ENCODE data around the gene FSTL5. TPM values are rescaled to one million over a fixed set of nuclear protein-coding genes. Genes with fewer than 3 reads are reported as not detected.

FSTL5 gene
- total RNA-seq, 1 donor from 2014 or later = not detected

DNA sequence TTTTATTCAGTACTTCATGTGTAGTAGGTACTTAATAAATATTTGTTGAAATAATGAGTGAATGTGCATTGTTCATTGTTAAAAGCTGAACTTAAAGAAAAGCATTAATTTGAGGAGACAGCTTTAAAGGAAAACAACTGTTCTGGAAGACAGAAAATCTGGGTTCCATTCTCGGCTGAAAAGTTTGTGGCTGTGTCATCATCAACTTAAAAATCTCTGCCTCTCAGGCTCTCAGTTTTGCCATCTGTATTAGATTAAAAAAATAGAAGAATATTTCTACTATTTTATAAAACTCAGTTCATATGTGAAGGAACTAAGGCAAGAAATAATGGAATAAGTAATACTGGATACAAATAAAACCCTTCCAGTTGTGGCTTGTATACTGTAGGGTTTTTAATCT lies 62.5 kb downstream of the FSTL5 start:
- TF ChIP-seq CTCF (IDR thresholded peaks at IDR 0.05; ENCODE audit: insufficient read depth, low read length, severe bottlenecking) = no peak

DNA sequence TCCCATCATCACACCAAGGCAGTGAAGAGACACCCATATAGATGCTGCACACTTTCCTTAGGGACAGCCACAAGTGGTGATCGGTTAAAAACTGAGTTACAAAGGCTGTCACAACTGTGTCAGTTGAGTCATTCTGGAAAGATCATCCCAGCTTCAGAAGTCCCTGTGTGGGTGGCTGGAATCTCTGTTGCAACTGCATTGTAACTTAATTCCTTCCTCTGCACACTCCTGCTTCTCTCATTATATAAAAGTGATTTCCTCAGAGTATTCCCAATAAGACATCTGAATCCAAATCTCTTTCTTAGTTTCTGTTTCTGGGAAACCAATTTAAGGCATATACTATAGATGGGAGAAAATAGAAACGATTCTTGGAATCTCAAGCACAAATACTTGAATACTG lies 88.1 kb downstream of the FSTL5 start:
- no peaks in the 10 kb centered on the region for H3K36me3 ChIP-seq (ENCODE audit: control insufficient read depth, insufficient read depth, low read length)
- no peak for TF ChIP-seq CTCF (IDR thresholded peaks at IDR 0.05; ENCODE audit: insufficient read depth, low read length, severe bottlenecking)
- H3K4me3 ChIP-seq (ENCODE audit: low read depth, low read length) = no peak overlapping the region
- H3K27me3 ChIP-seq (ENCODE audit: control insufficient read depth, insufficient read depth, low read length) = no peaks in the 10 kb centered on the region
- DNase-seq (ENCODE audit: low read depth) (no peak), FAIRE-seq (no peak)

More for the DNA sequence above, 62.5 kb downstream of the FSTL5 start:
- H3K27me3 ChIP-seq (ENCODE audit: control insufficient read depth, insufficient read depth, low read length) = no peaks in the 10 kb centered on the region
- no peaks in the 10 kb centered on the region for H3K36me3 ChIP-seq (ENCODE audit: control insufficient read depth, insufficient read depth, low read length)
- H3K4me3 ChIP-seq (ENCODE audit: low read depth, low read length) = no peak overlapping the region
- FAIRE-seq = no peak
- DNase-seq (ENCODE audit: low read depth) = no peak

GRCh38 chr4:162061214-162061613 lies 102.6 kb downstream of the FSTL5 start:
- FAIRE-seq (no peak), DNase-seq (ENCODE audit: low read depth) (no peak)
- TF ChIP-seq CTCF (IDR thresholded peaks at IDR 0.05; ENCODE audit: insufficient read depth, low read length, severe bottlenecking) = no peak
- H3K36me3 ChIP-seq (ENCODE audit: control insufficient read depth, insufficient read depth, low read length) = no peaks in the 10 kb centered on the region
- H3K4me3 ChIP-seq (ENCODE audit: low read depth, low read length) = no peak overlapping the region
- no peaks in the 10 kb centered on the region for H3K27me3 ChIP-seq (ENCODE audit: control insufficient read depth, insufficient read depth, low read length)

- Histone ChIP-seq H3K36me3 (ENCODE audit: control insufficient read depth, insufficient read depth, low read length) (no peaks in the 10 kb centered on the region), H3K27me3 (ENCODE audit: control insufficient read depth, insufficient read depth, low read length) (no peaks in the 10 kb centered on the region), H3K4me3 (ENCODE audit: low read depth, low read length) (no peak overlapping the region)
- no peak for TF ChIP-seq CTCF (IDR thresholded peaks at IDR 0.05; ENCODE audit: insufficient read depth, low read length, severe bottlenecking)
- FAIRE-seq (no peak), DNase-seq (ENCODE audit: low read depth) (no peak)
Observed at GRCh38 chr4:162059656-162060055, 104.1 kb downstream of the FSTL5 start.

DNA sequence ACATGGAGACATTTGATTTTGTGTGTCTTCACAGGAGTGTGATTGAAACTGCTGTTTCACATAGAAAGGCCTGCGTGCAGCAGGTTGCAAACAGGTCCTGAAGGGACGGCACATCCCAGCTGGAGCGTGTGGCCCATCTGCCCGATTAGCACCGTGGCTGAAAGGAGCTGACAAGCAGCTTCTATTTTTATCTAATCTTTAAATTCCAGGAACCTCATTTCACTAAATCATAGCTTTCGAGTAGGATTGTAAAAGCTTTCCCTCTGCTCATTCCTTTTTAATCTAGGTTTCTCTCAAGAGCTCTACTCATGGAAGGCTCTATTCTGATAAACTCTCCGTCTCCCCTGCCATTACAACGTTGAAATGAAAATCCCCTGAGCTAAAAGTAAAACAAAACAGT lies 106.8 kb downstream of the FSTL5 start:
- no peak for TF ChIP-seq CTCF (IDR thresholded peaks at IDR 0.05; ENCODE audit: insufficient read depth, low read length, severe bottlenecking)
- no peak overlapping the region for H3K4me3 ChIP-seq (ENCODE audit: low read depth, low read length)
- no peaks in the 10 kb centered on the region for H3K36me3 ChIP-seq (ENCODE audit: control insufficient read depth, insufficient read depth, low read length)
- no peaks in the 10 kb centered on the region for H3K27me3 ChIP-seq (ENCODE audit: control insufficient read depth, insufficient read depth, low read length)
- FAIRE-seq (no peak), DNase-seq (ENCODE audit: low read depth) (no peak)

- Histone ChIP-seq H3K4me3 (ENCODE audit: low read depth, low read length) (no peak overlapping the region), H3K36me3 (ENCODE audit: control insufficient read depth, insufficient read depth, low read length) (no peaks in the 10 kb centered on the region), H3K27me3 (ENCODE audit: control insufficient read depth, insufficient read depth, low read length) (no peaks in the 10 kb centered on the region)
- FAIRE-seq (no peak), DNase-seq (ENCODE audit: low read depth) (no peak)
- no peak for TF ChIP-seq CTCF (IDR thresholded peaks at IDR 0.05; ENCODE audit: insufficient read depth, low read length, severe bottlenecking)
Observed at GRCh38 chr4:162046135-162046534, 117.7 kb downstream of the FSTL5 start.

Measured in bronchial epithelial cell (primary cell).